GM19099 (cell line): ENCODE measurements around the gene STAU1.

Source experiments
- POLR2A ChIP-seq: IDR thresholded peaks from 3 replicates; pipeline ENCODE4 v1.6.1; 2011; ENCODE audit warnings: low read depth; ENCODE audit not compliant: insufficient read length; ENCODE audit errors: extremely low read depth

STAU1 gene

DNA sequence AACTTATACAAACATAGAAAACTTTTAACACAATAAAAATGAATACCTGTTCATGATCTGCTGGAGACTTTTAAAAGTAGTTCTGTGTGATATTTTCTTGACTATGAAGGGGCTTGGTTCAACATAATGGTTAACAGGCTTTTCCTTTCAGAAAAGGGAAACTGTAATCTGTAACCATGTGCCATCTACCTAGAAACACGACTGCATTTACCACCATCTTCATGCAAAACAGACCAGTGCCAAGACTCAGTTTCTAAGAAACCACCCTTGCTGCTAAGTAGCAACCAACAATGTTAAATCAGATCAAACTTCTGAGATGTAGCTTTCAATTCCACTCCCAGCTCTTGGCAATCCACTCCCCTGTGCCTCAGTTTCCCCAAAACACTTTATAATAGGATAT lies 15.7 kb downstream of the STAU1 start:
- no peak for TF ChIP-seq POLR2A

DNA sequence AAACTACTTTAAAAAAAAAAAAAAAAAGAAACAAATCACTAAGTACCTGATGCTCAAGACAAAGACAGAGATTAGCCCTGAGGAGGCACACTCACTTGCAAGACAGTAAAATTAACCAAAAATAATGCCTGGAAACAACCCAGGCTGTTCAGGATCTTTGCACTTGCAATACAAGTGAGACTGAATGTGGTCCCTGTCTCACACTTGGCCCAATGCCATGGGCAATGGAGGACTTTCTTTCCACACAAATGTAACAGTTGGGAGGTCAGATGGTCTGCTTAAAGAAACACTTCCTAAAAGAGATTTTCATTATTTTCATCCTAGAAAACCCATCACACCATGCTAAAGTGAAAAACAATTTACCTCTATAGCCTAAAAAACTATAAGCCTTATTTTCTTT lies 16.2 kb downstream of the STAU1 start:
- TF ChIP-seq POLR2A = no peak

DNA sequence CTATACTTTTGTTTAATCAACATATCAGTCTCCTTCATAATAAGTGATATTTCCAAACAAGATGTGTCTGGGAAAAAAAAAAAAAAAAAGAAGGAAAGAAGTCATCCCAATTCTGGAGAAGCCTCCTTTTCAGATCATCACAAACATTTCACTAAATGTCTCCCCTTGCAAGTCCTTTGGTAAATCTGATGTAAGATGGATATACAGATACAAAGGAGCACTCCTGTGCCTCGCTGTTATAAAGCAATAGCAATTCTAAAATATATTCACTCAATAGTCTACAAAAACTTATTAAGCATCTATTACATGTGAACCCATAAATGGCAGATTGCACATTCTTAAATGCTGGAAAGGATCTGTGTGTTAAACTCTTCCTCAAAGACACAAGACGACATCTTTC lies 17.4 kb downstream of the STAU1 start:
- no peak for TF ChIP-seq POLR2A

DNA sequence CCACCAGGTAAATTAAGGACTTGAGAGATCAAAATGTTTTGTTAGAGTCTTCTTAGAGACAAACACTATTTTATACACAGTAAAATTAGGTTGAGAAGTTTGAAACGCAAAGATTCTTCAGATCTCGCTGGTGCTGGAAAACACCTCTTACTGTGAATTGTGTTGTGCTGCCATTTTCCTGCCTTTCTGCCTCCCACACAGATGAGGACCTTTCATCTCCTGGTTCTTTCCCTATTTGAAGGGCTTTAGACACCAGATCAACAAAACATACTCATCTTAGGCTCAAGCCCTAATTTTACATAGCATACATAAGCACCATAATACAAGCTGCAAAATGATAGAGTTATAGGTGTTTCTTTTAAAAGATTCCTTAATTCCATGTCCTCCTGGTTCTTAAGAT lies 18.6 kb downstream of the STAU1 start:
- TF ChIP-seq POLR2A = no peak

DNA sequence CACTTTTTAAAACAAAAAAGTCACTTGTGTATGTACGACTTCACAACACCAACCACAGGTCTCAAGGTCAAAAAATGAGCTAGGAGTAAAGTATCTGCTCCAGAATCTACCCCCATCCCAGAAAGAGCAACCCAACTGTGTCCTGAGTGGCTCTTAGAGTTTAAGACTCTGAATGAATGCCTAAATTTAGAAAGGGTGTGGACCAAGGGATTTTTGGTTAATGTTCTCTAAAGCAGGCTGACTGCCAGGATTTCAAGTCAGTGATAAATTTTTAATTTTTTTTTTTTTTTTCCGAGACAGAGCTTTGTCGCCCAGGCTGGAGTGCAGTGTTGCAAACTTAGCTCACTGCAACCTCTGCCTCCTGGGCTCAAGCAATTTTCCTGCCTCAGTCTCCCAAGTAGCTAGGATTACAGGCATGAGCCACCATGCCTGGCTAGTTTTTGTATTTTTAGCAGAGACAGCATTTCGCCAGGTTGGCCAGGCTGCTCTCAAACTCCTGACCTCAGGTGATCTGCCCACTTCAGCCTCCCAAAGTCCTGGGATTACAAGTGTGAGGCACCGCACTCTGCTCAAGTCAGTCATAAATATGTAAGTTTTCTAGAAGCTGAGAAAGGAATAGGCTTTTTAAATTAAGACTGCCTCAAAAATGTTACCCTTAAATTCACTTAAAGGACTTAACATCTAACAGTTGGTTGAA lies 20.2 kb downstream of the STAU1 start:
- TF ChIP-seq POLR2A = no peak

DNA sequence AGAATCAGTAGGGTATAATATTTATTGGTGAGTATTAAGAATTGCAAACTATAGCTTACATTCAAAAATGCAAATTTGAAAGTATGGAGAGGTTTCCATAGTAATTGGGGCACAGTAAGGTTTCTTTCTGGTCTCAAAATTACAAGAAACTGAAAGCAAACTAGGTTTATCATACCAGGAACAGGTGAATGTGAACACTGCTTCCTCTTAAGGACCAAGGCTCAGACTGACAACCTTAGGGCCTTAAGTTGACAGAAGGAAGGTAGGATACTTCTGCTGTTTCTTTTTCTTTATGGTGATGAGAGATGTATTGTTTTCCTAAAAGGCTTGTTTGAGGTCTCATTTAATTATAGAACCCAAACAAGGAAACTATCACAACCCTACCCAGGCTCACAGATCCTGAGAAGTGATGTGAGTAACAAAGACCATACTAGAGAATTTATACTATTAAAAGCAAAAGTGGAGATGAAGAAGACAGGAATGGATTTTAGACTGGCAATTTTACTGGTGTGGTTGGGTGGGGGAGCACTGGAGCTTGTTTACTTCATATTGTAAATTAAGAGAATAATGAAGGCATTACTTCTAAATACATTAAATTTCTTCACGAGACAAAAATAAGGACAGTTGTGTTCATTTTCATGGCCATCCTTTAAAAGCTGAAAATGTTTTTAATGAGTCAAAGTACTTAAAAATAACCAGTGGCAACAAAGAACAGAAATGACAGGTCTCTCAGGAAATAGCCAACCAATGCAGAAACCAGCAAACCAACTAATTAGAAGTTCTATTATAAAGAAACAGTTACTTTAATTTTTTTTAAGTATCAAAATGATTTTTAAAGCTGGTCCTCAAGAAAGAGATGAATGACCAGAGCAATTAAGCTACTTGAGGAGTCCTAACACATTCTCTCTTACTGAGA lies 21.3 kb downstream of the STAU1 start:
- TF ChIP-seq POLR2A = no peak

DNA sequence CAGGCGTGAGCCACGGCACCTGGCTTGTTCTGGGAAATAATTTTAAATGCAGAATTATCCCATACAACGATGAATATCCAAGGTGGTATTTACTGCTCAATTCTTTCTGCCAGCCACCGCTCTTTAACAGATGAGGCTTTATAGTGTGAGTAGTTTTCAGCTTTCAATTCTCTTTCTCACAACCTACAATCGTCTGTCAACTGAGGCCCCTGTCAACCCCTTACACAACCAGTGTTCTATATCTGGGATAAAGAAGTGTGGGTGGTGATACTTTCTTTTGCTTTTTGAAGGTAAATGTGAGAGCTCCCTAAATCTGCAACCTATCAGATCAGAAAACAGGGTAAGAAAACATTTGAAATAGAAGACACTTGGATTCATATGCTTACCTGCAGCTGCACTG lies 22.5 kb downstream of the STAU1 start:
- no peak for TF ChIP-seq POLR2A

DNA sequence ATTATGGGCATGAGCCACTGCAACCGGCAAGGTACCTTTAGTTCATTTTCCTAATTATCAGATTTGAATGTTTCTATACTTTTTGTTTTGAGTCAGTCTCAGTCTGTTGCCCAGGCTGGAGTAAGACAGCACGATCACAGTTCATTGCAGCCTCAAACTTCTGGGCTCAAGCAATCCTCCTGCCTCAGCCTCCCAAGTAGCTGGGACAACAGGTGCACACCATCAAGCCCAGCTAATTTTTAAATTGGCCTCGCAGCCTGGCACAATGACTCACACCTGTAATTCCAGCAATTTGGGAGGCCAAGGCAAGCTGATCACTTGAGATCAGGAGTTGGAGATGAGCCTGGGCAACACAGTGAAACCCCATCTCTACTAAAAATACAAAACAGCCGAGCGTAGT lies 24.4 kb downstream of the STAU1 start:
- TF ChIP-seq POLR2A = no peak

- no peak for TF ChIP-seq POLR2A
Measured at GRCh38 chr20:49161428-49162152, 26.5 kb downstream of the STAU1 start.

DNA sequence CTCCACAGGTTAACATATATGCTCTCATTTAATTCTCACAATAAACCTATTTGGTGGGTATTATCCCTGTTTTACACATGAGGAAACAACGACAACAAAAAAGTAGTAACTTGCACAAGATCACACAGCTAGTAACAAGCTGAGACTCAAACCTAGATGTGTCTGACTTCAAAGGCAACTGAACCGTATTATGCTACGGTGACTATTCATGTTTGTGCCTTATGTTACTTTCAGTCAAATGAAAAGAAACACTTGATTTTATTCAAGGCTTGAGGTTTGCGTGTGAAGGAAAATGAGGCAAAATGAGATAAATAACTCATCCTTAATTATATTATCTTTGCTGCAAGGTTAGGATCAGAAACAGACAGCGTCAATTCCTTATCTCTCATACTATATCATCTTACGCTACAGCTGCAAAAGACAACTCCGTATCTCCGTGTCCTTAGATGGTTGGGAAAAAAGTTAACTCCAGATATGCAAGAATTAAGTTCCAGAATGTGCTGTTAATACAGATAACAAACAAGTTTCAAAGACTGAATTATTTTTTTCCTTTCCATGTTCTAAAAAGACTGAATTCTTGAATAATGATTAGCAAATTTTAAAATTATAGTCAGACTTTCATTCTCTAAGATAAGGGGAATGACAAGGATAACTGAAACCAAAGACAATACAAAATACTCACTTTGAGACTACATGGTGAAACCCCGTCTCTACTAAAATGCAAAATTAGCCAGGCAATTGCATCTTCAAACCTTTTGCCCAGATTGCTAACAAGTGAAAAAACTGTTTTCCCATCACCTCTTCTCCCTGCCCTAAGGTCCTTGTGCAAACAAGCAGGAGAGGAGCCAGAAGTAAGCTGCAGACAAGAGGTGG lies 27.8 kb downstream of the STAU1 start:
- no peak for TF ChIP-seq POLR2A

GRCh38 chr20:49157146-49157545 lies 31.0 kb downstream of the STAU1 start:
- no peak for TF ChIP-seq POLR2A

DNA sequence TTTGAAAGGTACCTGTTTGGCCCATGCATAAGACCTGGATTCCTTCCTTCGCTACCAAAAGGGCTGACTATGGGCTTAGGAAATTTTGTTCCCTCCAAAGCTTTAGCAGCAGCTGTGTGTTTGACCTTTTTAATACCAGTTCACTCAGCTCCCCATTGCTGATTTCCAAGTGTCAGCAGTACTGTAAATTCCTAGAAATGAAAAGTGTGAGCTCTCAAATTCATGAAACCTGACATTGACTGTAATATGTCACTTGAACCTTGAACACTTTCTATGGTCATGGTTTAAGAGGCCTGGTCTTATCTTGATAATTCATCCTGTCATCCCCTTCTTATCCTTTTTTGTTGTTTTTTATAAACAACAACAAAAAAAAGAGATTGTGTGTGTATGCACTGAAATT lies 31.7 kb downstream of the STAU1 start:
- TF ChIP-seq POLR2A = no peak

- TF ChIP-seq POLR2A = no peak
Measured at GRCh38 chr20:49151436-49151835, 36.7 kb downstream of the STAU1 start.

- no peak for TF ChIP-seq POLR2A
Measured at GRCh38 chr20:49149281-49150045, 38.7 kb downstream of the STAU1 start.
